Gastrocnemius medialis (tissue), 4 donors: ENCODE results near the gene COPS7A.

Source experiments
- CTCF ChIP-seq, 5 experiments: fragments of 450-650 bp in 3 of 5; fragments of 200-600 bp in 2 of 5; sonication (generic) in 2 of 5; IDR thresholded peaks in 4 of 5; conservative IDR thresholded peaks in 1 of 5; 1 replicate in 4 of 5; 2 replicates in 1 of 5; pipeline ENCODE4 v1.5.1; 2016 to 2019; ENCODE audit warnings: antibody characterized with exemption in 5 of 5, mild to moderate bottlenecking in 3 of 5, moderate library complexity in 3 of 5
- POLR2A ChIP-seq, 2 donors: fragments of 450-650 bp; IDR thresholded peaks; one replicate each; pipeline ENCODE4 v1.6.1; 2017; ENCODE audit warnings: antibody characterized with exemption in 2 of 2, mild to moderate bottlenecking in 2 of 2, moderate library complexity in 2 of 2

DNA sequence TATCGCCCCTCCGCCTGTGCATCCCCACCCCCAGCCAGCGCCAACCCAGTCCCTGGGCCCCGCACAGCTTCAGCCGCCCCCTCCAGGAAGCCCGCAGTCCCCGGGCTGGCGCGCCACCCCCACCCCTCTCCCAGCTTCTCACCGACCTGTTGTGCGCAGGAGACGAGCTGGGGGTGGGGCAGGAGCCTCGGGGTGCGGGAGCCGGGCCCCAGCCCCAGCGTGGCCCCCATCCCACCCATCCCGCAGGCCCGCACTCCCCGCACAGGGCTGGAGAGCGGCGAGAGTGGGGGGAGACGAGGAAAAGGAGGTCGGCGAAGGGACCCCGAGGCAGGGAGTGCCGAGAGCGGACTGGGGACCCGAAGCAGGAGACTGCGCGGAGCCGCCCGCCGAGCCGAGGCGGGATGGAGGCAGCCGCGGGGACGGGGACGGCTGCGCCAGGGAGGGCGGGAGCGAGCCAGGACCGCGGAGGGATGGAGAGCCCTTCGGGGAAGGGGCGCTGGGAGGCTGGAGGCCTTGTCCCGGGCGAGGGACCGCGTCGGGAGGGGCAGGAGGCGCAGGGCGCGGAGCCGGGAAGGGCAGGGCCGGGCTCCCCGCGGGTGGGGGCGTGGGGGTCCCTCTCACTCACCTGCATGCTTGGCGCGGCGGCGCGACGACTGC lies 23.7 kb upstream of the COPS7A start:
- TF ChIP-seq CTCF (IDR thresholded peaks at IDR 0.05 in 4 of 5, conservative IDR thresholded peaks at IDR 0.05 in 1 of 5) (no peak), POLR2A (IDR thresholded peaks at IDR 0.05) (no peak)
